ENCODE results near the gene CD27.

The CD27 gene

GRCh38 chr12:6434205-6435140, 10.3 kb upstream of the CD27 start:
- peak; percentile 35 for DNase-seq

GRCh38 chr12:6435961-6436715, 8.6 kb upstream of the CD27 start:
- no peak for DNase-seq

GRCh38 chr12:6437586-6437985, 7.2 kb upstream of the CD27 start:
- no peak for DNase-seq

- DNase-seq = no peak
Observed at GRCh38 chr12:6438345-6438744, 6.4 kb upstream of the CD27 start.

GRCh38 chr12:6440391-6440790, 4.4 kb upstream of the CD27 start:
- no peak for DNase-seq

- no peak for DNase-seq
Observed at GRCh38 chr12:6442836-6443235, 1.9 kb upstream of the CD27 start.

GRCh38 chr12:6443361-6443983, 1.3 kb upstream of the CD27 start:
- DNase-seq = no peak

- DNase-seq = no peak
Observed at GRCh38 chr12:6444031-6444430, 724 bp upstream of the CD27 start.

- no peak for DNase-seq
Observed at GRCh38 chr12:6450091-6450868, 5.5 kb downstream of the CD27 start.

- DNase-seq = no peak
Observed at GRCh38 chr12:6450869-6451347, 6.2 kb downstream of the CD27 start.

GRCh38 chr12:6451348-6452244, 6.8 kb downstream of the CD27 start, which contains the start of gene TAPBPL:
TSS of gene TAPBPL (plus strand) at chr12:6452042. CDS start at chr12:6452249, 207 bp downstream.
- peak; percentile 90 for DNase-seq

- DNase-seq = no peak
Observed at GRCh38 chr12:6452245-6452943, 7.6 kb downstream of the CD27 start.

- peak; percentile 39 for DNase-seq
Observed at GRCh38 chr12:6452944-6453630, 8.3 kb downstream of the CD27 start.

- no peak for DNase-seq
Observed at GRCh38 chr12:6457220-6457945, 12.6 kb downstream of the CD27 start.

GRCh38 chr12:6458281-6459003, 13.7 kb downstream of the CD27 start:
- no peak for DNase-seq

GRCh38 chr12:6459004-6459337, 14.2 kb downstream of the CD27 start:
- no peak for DNase-seq

- peak; percentile 63 for DNase-seq
Observed at GRCh38 chr12:6460751-6461371, 16.1 kb downstream of the CD27 start.
